Activated CD4-positive, alpha-beta T cell treated with anti-CD3 and anti-CD28 coated beads, Interleukin-2, Interleukin-6, amounts not matched to agents 100 ng/mL and 50 ng/mL, durations not matched to agents 16 hours and 8 hours (primary cell): Measurements from ENCODE around the gene NYAP2.

Experiments
- DNase-seq: peaks from one replicate; pipeline ENCODE4 v3.0.0-alpha.2; 2020

Gene NYAP2

GRCh38 chr2:225569995-225570394 is 170.5 kb downstream of the NYAP2 start:
- no peak for DNase-seq

GRCh38 chr2:225573603-225574002 is 174.1 kb downstream of the NYAP2 start:
- no peak for DNase-seq

- no peak for DNase-seq
Measured at GRCh38 chr2:225574582-225575138, 175.2 kb downstream of the NYAP2 start.

- no peak for DNase-seq
Measured at GRCh38 chr2:225581135-225581534, 181.6 kb downstream of the NYAP2 start.

GRCh38 chr2:225581906-225582305 is 182.4 kb downstream of the NYAP2 start:
- DNase-seq = no peak

- no peak for DNase-seq
Measured at GRCh38 chr2:225582355-225583116, 183.0 kb downstream of the NYAP2 start.

- no peak for DNase-seq
Measured at GRCh38 chr2:225584796-225585195, 185.3 kb downstream of the NYAP2 start.

- DNase-seq = no peak
Measured at GRCh38 chr2:225590932-225591331, 191.4 kb downstream of the NYAP2 start.

GRCh38 chr2:225597911-225598310 is 198.4 kb downstream of the NYAP2 start:
- DNase-seq = no peak

- DNase-seq = no peak
Measured at GRCh38 chr2:225598426-225598825, 198.9 kb downstream of the NYAP2 start.

GRCh38 chr2:225598897-225599296 is 199.4 kb downstream of the NYAP2 start:
- DNase-seq = no peak

GRCh38 chr2:225599856-225600255 is 200.3 kb downstream of the NYAP2 start:
- DNase-seq = no peak

GRCh38 chr2:225600444-225600843 is 200.9 kb downstream of the NYAP2 start:
- no peak for DNase-seq

GRCh38 chr2:225600865-225601264 is 201.4 kb downstream of the NYAP2 start:
- DNase-seq = no peak

GRCh38 chr2:225602205-225602604 is 202.7 kb downstream of the NYAP2 start:
- no peak for DNase-seq

- no peak for DNase-seq
Measured at GRCh38 chr2:225608136-225608535, 208.6 kb downstream of the NYAP2 start.

- DNase-seq = no peak
Measured at GRCh38 chr2:225612636-225613035, 213.1 kb downstream of the NYAP2 start.

GRCh38 chr2:225614915-225615314 is 215.4 kb downstream of the NYAP2 start:
- DNase-seq = no peak

GRCh38 chr2:225615514-225615913 is 216.0 kb downstream of the NYAP2 start:
- no peak for DNase-seq

- DNase-seq = no peak
Measured at GRCh38 chr2:225616372-225616771, 216.9 kb downstream of the NYAP2 start.

GRCh38 chr2:225616848-225617247 is 217.3 kb downstream of the NYAP2 start:
- no peak for DNase-seq

- no peak for DNase-seq
Measured at GRCh38 chr2:225620227-225620626, 220.7 kb downstream of the NYAP2 start.

- DNase-seq = no peak
Measured at GRCh38 chr2:225630824-225631533, 231.5 kb downstream of the NYAP2 start.

GRCh38 chr2:225632351-225632750 is 232.8 kb downstream of the NYAP2 start:
- no peak for DNase-seq
